ENCODE measurements around the gene ADAT2.
"Not testable (repeated sequence)": the region's sequence is repeated elsewhere in the genome, so short reads cannot be mapped to it uniquely, and the experiment has no call there.

The ADAT2 gene

DNA sequence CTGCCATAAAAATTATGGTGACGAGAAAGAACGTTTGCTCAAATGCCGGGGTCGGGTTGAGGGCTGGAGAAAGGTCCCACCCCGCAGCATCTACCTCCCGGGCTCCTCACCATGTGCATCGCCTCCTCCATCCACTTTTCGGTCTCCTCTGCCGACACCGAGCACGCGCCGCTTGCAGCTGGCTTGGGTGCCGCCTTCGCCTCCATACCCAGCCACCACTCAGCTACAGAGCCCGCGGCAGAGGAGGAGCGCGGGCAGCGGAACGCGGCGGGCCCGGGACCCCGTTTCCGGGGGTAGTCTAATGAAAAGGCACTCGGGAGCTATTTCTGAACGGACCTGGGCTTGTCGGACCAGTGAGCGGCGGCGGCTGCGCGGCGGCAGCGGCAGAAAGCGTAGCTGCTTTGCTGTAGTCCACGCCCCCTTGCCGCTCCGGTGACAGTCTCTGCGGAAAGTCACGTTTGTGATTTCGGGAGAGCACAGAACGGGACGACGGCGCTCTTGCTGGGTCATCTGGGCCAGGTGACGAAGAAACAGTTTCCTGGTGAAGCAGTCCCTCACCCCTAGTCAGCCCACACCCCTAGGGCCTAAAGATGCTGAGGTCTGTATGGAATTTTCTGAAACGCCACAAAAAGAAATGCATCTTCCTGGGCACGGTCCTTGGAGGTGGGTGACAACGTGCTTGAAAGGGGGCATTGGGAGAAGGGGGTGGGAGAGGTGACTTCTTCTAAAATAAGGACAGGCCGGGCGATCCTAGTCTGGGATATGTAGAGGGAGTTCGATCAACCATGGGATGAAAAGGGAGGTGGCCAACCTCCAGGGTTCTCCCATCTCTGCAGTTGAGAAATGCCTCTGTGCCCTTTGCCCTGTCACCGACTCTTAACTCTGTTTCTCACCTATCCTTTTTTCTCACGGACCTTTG, at the start of gene ADAT2, which contains the start of gene PEX3:
ADAT2 (minus strand) TSS at position 243 of the 919 bp plus-strand sequence; CDS start at position 206, 37 bp downstream.
PEX3 (plus strand) TSS at position 353 of the 919 bp plus-strand sequence; CDS start at position 591, 238 bp downstream.
- FAIRE-seq, result peak; percentile 42

DNA sequence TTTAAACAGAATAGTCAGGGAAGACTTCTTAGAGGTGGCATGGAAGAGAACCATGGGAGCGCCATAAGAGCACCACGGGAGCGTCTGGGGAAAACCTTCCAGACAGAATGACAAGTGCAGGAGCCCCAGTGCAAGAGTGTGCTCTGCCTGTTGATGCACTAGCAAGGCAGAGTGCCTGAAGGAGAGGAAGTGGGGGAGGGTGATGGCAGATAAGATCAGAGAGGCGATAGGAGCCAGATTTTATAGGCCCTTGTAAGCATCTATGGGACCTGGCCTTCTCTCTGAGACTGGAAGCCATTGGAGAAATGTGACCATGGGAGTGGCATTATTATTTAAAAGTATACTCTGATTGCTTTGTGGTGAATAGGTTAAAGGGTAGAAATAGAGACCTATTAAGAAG, 47.9 kb upstream of the ADAT2 start:
- no peak for FAIRE-seq

DNA sequence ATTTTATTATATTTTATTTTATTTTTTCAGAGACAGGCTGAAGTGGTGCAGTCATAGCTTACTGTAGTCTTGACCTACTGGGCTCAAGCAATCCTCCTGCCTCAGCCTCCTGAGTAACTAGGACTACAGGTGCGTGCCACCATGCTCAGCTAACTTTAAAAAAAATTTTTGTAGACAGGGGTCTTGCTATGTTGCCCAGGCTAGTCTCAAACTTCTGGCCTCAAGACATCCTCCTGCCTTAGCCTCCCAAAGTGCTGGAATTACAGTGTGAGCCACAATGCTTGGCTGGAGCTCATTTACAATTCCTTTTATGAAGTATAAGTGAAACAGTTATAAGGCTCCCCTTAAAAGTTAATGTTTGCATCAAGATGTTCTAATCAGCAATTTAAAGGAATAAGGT, 46.5 kb upstream of the ADAT2 start:
- FAIRE-seq, result no peak

DNA sequence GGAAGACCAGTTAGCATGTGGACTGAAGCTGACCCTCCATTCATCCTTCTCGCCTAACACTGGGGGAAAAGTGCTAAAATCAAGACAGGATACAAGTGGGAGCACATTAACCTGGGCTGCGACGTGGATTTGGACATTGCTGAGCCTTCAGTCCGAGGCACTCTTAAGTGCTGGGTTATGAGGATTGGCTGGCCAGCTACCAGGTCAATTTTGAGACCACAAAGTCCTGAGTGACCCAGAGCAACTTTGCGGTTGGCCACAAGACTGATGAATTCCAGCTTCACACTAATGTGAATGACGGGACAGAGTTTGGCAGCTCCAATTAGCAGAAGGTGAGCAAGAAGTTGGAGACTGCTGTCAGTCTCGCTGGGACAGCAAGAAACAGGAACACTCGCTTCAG, 40.3 kb upstream of the ADAT2 start:
- no peak for FAIRE-seq

DNA sequence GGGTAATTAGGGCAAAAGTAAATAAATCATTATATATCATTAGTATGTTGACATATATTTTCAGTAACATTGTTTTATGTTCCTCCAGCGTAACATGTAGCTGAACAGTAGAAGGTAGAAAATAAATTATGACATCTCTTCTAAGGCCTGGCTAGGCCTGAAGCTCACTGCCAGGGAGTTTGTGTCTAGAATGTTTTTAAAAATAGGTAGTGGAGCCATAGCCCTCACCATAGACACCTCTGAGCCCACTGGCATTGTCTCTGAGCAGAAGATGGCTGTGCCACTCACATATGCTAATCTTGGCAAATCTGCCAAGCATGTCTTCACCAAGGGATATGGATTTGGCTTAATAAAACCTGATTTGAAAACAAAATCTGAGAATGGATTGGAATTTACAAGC, 39.7 kb upstream of the ADAT2 start:
- FAIRE-seq, result no peak

DNA sequence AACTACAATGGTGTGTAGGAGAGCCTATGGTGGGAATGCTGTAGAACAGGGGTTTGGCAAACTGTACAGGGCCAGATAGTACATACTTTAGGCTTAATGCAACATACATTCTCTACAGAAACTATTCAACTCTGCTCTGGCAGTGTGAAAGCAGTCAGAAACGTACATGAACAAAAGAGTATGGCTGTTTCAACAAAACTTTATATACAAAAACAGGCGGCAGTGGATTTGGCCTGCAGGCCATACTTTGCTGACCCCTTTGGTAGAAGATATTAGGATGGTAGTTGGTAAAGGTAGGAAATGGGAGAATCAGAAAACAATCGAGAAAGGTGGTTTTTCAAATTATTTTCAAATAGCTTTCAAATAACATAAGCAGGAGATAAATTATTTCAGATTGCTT, 36.3 kb upstream of the ADAT2 start:
- FAIRE-seq, result no peak

DNA sequence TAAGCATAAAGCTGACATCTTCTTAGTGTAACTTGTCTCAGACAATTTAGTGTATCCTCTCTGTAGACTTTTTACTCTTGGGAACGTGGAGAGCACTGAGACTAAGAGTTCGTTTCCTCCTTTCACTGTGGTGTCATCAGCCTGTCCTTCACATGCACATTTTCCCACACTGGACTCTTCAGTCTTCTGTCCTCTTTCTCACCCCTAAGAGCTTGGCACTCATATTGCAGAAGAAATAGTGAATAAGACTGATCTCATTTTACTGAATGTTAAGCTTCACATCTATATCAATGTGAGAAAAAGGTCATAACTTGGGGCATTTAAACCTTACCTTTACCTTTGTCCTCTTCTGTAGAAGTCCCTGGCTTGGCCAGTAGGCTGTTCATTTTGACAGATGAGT, 35.5 kb upstream of the ADAT2 start:
- FAIRE-seq, result no peak

DNA sequence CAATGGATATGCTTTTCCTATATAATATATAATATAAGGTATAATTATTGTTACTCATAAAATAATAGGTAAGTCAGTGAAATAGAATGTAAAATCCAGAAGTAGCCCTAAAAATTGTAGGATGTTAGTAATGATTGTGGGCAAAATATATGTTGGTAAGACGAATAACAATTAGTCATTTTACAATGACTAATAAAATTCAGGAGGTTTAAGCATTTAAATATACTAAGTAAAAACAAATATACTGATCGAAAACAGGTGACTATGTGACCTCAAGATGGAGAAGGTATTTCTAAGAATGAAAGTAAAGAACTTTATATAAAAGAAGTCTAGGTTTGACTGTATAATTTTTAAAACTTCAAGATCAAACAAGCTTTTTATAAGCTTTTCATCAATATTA, 32.1 kb upstream of the ADAT2 start:
- peak; percentile 55 for FAIRE-seq

DNA sequence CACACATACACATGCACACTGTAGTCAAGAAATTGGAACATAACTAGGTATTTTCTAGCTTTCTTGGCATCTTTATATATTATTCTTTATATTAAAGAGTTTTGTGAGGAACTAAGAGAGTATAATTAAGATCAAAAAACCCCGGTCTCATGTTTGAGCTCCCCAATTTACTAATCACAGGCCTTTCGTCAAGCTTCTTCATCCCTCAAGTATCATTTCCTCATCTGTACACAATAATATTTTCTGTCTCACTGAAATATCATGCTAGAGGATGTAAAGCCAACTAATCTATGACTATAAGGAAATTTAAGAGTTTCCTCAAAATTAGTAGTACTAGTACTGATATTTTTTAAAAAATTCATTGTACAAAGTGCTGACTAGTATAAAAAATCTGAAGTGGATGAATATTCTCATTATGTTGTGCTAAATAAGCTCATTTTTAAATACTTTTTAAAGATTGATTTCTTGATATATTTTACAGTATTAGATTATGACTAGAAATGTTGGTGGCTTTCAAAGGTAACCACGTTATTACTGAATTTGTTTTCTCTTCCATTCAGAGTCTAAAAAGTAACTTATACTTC, 28.1 kb upstream of the ADAT2 start:
- FAIRE-seq, result no peak

DNA sequence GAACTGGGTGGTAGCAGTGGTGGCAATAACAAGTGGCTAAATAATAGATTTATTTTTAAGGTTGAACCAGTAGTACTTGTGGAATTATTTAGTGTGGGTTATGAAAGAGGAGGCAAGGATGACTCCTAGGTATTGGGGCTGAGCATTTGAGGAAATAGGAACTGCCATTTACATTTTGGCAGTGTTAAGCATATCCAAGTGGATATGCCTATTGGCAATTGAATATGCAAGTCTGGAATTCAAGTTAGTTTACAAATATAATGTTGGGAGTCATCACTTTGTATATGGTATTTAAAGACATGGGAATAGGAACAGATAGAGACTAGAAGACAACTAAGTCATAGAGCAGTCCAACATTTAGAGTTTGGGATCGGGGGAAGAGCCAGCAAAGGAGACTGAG, 26.1 kb upstream of the ADAT2 start:
- no peak for FAIRE-seq

DNA sequence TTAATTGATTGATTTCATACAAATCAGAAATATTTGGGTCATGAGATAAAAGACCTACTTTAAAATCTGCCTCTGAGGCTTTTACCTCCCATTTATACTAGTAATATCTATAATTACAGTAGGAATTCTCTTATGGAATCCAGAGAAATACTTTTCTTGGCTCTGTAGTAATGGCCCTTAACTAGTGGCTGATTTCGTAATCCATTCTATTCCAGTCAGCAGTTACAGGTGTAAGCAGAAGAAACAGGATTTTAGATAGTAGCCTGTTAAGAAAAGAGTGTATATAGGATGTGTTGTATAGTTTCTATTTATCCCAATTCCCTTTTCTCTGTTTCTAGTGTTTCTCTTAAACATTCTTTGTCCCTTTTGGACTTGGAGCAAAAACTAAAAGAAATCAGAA, 21.3 kb upstream of the ADAT2 start:
- FAIRE-seq, result no peak

DNA sequence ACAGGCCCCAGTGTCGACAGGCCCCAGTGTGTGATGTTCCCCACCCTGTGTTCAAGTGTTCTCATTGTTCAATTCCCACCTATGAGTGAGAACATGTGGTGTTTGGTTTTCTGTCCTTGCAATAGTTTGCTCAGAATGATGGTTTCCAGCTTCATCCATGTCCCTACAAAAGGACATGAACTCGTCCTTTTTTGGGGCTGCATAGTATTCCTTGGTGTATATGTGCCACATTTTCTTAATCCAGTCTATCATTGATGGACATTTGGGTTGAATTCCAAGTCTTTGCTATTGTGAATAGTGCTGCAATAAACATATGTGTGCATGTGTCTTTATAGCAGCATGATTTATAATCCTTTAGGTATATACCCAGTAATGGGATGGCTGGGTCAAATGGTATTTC, 18.3 kb upstream of the ADAT2 start:
- FAIRE-seq, result not testable (repeated sequence)

DNA sequence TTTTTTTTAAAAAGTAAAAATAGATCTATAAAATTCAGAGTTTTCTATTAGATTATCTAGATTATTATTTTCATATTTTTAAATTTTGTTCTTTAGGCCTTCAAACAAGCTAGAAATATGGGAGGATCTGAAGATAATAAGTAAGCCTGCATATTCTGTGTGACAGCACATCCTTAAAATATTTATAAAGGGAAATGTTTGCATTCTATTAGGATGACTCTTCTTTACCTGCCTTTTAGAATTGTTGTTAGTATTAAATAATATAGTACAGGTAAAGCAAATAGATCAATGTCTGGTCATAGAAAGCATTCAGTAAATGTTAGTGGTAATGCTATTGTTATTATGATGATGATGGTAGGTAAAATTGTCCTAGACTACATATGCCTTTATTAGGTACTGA, 17.5 kb upstream of the ADAT2 start:
- FAIRE-seq, result no peak

DNA sequence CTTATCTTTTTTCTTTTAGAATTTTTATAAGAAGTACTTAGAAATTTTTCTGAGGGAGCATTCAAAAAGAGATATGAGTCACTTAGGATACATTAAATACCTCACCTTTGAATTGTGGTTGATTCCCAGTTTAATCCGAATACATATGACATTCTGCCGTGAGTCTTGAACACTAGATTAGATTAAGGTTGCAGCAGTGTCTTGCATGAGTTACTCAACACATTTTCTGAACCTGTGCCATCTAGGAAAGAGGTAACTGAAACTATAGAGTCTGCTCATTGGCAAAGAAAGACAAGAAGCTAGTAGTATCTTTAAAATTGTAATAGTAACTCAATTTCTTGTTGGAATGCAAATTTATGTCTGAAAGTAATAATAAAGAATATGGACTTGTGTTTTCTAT, 15.1 kb upstream of the ADAT2 start:
- FAIRE-seq, result no peak

DNA sequence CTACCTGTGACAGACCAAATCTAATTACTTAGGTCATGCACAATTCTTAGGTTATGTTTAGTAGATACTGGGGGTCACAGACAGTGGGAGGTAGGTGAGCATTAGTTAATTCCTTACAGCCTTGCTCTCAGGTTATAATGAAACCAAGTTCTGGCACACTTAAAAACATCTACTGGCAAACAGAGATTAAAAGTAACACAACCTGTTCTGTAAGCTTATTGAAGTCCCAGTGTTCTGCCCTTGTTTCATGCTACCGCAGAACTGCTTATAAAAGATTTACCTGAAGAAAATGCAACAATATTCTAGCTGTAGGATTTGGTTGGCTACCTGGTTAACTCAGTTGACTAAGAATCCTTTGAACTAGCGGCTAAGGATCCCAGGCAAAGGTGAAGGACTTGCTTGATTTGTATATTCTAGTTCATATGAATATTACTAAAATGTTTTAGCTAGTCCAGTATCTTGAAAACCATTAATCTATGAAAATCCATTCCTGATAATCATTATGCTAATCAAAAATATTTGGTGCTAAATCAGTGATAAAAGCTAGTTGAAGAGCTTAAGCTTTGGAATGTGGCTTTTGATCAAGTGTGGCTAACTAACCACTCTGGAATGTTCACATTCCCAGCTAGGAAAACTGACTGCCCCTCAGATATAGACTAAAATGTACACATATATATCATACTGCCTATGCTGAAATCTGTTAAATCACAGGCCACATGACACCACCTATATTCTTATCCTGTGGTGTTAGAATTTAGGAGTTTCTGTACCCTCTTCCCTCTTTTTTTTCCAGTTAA, 7.3 kb upstream of the ADAT2 start:
- FAIRE-seq, result no peak

DNA sequence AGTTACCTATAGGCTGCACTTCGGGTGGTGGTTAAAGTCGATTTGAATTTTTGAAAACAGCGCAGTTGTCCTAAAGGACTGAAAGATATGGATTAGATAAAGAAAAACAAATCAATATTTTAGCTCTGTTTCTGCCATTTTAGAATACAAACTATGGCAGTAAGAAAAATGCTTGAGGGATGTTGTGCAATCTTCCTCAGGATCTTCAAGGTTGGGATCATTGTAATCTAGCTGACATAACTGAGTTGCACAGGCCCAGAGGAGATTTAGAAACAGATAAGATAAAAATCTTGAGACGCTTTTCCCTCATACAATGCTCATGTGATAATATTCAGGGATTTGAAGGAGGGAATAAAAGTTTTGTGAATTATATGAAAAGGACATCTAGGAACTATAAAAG, 1.0 kb upstream of the ADAT2 start:
- FAIRE-seq, result no peak

DNA sequence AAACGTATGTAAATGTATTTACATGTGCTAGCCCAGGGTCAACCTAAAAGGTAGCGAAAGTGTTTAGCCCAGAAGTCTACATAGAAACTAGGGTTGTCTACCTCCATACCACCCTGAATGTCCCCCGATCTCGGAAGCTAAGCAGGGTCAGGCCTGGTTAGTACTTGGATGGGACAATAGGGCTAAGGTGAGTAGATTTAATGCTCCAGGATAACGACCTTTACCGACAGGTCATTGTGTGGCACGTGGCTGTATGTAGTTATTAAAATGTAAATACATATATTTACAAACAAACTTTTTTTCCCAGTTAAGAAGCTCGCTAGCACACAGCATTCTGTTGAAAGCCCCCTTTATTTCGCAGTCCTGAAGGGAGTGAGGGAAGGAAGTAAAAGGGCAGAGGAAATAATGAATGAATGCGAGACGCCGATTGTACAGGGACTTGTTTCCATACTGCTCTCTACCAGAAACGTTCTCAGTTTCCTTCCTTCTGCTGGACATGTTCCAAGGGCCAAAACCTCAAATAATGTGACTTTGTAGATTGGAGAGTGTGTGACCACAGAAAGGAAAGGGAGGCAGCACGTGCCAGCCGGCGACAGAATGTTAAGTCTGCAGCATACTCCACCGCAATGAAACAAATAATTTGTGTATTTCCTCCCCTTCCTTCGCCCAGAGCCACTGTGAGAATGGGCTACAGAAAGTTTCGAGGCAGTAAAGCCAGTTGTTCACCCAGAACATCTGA, 612 bp downstream of the ADAT2 start:
- no peak for FAIRE-seq

DNA sequence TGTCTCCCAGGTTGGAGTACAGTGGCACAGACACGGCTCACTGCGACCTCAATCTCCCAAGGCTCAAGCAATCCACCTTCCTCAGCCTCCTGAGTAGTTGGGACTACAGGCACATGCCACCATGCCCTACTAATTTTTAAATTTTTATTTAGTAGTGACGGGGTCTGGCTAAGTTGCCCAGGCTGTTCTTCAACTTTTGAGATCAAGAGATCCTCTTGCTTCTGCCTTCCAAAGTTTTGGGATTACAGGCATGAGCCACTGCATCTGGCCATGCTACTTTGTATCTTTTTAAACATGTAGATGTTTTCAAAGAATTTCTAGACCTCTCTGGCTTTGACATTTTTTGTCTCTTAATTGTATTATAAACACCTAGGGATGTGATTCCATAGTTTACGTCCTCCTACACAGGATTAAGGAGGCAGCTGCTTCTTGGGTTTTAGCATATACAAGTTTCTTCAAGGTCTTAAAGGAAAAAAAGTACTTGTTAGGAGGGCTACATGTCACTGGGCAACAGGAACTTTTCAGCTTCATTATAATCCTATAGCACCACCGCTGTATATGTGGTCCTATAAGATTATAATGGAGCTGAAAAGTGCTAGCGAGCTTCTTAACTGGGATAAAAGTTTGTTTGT, 1.3 kb downstream of the ADAT2 start:
- FAIRE-seq, result no peak

DNA sequence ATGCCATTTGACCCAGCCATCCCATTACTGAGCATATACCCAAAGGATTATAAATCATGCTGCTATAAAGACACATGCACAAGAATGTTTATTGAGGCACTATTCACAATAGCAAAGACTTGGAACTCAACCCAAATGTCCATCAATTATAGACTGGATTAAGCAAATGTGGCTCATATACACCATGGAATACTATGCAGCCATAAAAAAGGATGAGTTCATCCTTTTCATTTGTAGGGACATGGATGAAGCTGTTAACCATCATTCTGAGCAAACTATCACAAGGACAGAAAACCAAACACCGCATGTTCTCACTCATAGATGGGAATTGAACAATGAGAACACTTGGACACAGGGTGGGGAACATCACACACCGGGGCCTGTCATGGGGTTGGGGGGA, 2.6 kb downstream of the ADAT2 start:
- FAIRE-seq, result not testable (repeated sequence)

DNA sequence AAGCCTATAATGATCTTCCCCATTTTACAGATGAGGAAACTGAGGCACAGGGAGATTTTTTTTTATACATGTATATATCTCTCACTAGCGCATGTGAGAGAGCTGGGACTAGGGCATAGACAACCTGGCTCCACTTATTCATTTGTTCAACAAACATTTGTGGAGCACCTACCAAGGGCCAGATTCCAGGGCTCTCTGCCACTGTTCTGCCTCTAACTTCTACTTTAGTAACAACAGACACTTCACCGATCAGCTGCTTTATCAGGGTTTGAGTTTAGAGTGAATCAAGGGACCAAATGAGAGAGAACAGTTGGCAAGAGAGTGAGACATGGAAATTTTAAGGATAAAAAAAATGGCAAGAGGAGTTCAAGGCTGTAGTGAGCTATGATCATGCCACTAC, 7.4 kb downstream of the ADAT2 start:
- no peak for FAIRE-seq

DNA sequence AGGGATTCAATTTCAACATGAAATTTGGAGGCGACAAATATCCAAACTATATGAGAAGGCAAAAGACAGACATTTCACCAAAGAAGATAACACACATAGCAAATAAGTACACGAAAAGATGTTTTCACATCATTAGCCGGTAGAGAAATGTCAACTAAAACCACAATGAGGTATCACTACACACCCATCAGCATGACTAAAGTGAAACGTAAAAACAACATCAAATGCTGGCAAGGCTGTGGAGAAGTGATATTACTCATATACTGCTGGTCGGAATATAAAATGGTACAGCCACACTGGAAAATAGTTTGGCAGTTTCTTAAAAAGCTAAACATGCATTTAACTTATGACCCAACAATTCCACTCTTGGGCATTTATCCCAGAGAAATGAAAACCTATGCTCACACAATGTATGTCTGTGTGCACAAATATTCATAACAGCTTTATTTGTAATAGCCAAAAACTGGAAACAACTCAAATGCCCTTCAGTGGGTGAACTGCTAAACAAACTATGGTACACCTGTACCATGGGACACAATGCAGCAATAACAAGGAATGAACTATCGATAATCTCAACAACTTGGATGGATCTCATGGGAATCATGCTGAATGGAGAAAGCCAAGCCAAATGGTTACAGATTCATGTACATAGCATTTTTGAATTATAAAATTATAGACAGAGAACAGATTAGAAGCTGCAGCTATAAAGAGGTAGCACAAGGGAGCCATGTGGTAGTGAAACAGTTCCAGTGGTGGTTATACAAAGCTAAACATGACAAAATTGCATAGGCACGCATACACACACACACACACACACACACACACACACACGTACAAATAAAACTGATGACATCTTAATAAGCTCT, 8.6 kb downstream of the ADAT2 start:
- FAIRE-seq, result no peak
